ENCODE results near the gene SUN2.

Gene SUN2

GRCh38 chr22:38781033-38781432 lies 25.2 kb upstream of the SUN2 start:
- TF ChIP-seq, protein P1, sequence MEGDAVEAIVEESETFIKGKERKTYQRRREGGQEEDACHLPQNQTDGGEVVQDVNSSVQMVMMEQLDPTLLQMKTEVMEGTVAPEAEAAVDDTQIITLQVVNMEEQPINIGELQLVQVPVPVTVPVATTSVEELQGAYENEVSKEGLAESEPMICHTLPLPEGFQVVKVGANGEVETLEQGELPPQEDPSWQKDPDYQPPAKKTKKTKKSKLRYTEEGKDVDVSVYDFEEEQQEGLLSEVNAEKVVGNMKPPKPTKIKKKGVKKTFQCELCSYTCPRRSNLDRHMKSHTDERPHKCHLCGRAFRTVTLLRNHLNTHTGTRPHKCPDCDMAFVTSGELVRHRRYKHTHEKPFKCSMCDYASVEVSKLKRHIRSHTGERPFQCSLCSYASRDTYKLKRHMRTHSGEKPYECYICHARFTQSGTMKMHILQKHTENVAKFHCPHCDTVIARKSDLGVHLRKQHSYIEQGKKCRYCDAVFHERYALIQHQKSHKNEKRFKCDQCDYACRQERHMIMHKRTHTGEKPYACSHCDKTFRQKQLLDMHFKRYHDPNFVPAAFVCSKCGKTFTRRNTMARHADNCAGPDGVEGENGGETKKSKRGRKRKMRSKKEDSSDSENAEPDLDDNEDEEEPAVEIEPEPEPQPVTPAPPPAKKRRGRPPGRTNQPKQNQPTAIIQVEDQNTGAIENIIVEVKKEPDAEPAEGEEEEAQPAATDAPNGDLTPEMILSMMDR (IDR thresholded peaks at IDR 0.05; ENCODE audit: low read depth, low read length, missing control alignments) = no peak
- DNase-seq (ENCODE audit: low read depth) = no peak
- no peak overlapping the region for H3K4me3 ChIP-seq (ENCODE audit: low read depth, low read length)

- TF ChIP-seq, protein P1 (IDR thresholded peaks at IDR 0.05; ENCODE audit: low read depth, low read length, missing control alignments) = no peak
- DNase-seq (ENCODE audit: low read depth) = no peak
- H3K4me3 ChIP-seq (ENCODE audit: low read depth, low read length) = no peak overlapping the region
Observed at GRCh38 chr22:38777087-38777671, 21.4 kb upstream of the SUN2 start.

GRCh38 chr22:38776086-38776485 lies 20.3 kb upstream of the SUN2 start:
- DNase-seq (ENCODE audit: low read depth) = no peak
- no peak overlapping the region for H3K4me3 ChIP-seq (ENCODE audit: low read depth, low read length)
- TF ChIP-seq, protein P1 (IDR thresholded peaks at IDR 0.05; ENCODE audit: low read depth, low read length, missing control alignments) = no peak

GRCh38 chr22:38775656-38776055 lies 19.9 kb upstream of the SUN2 start:
- no peak overlapping the region for H3K4me3 ChIP-seq (ENCODE audit: low read depth, low read length)
- TF ChIP-seq, protein P1 (IDR thresholded peaks at IDR 0.05; ENCODE audit: low read depth, low read length, missing control alignments) = no peak
- DNase-seq (ENCODE audit: low read depth) = no peak

GRCh38 chr22:38774496-38775166 lies 18.8 kb upstream of the SUN2 start:
- no peak overlapping the region for H3K4me3 ChIP-seq (ENCODE audit: low read depth, low read length)
- DNase-seq (ENCODE audit: low read depth) = no peak
- TF ChIP-seq, protein P1 (IDR thresholded peaks at IDR 0.05; ENCODE audit: low read depth, low read length, missing control alignments) = no peak

DNA sequence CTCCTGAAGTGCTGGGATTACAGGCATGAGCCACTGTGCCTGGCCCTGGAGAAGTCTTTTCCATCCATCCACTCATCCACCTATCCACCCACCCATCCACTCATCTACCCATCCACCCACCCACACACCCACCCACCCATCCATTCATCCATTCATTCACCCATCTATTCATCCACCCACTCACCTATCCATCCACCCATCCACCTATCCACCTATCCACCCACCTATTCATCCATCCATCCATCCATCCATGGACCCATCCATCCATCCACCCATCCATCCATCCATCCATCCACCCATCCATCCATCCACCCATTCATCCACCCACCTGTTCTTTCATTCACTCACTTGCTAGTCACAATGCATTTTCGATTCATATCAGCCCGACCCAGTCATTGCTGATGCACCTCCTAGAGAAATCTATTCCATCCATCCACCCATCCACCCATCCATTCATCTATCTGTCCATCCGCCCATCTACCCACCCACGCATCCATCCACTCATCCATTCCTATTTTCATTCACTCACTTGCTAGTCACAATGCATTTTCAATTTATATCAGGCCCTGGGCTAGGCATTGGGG lies 17.7 kb upstream of the SUN2 start:
- DNase-seq (ENCODE audit: low read depth) = no peak
- H3K4me3 ChIP-seq (ENCODE audit: low read depth, low read length) = no peak overlapping the region
- TF ChIP-seq, protein P1 (IDR thresholded peaks at IDR 0.05; ENCODE audit: low read depth, low read length, missing control alignments) = no peak

DNA sequence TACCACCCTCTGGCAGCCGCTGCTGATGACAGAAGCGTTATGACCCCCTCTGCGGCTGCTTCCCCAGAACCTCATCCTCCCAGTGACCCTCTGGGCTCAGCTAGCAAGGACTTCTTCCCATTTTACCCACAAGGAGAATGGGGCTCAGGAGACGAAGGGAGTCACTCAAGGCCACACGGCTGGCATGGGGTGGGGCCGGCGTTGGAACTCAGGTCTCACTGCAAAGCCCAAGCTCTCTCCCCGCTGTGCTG lies 16.8 kb upstream of the SUN2 start:
- TF ChIP-seq, protein P1 (IDR thresholded peaks at IDR 0.05; ENCODE audit: low read depth, low read length, missing control alignments) = no peak
- DNase-seq (ENCODE audit: low read depth) = no peak
- no peak overlapping the region for H3K4me3 ChIP-seq (ENCODE audit: low read depth, low read length)
